ENCODE results near the gene TNFRSF11A. TPM values are rescaled to one million over a fixed set of nuclear protein-coding genes. Genes with fewer than 3 reads are reported as not detected.

The TNFRSF11A gene
- total RNA-seq, 1 experiment from 2014 or later: 3.2 TPM

GRCh38 chr18:62327977-62328376 is 2.9 kb downstream of the TNFRSF11A start (continued):
- TF ChIP-seq, protein P1, sequence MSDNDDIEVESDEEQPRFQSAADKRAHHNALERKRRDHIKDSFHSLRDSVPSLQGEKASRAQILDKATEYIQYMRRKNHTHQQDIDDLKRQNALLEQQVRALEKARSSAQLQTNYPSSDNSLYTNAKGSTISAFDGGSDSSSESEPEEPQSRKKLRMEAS (IDR thresholded peaks at IDR 0.05): no peak
- TF ChIP-seq POLR2AphosphoS5 (IDR thresholded peaks at IDR 0.05; ENCODE audit: low read depth, low read length) (no peak), FOSL1 (IDR thresholded peaks at IDR 0.05; ENCODE audit: low read depth) (no peak)
- TF ChIP-seq, protein P2, sequence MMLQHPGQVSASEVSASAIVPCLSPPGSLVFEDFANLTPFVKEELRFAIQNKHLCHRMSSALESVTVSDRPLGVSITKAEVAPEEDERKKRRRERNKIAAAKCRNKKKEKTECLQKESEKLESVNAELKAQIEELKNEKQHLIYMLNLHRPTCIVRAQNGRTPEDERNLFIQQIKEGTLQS (IDR thresholded peaks at IDR 0.05): no peak

DNA sequence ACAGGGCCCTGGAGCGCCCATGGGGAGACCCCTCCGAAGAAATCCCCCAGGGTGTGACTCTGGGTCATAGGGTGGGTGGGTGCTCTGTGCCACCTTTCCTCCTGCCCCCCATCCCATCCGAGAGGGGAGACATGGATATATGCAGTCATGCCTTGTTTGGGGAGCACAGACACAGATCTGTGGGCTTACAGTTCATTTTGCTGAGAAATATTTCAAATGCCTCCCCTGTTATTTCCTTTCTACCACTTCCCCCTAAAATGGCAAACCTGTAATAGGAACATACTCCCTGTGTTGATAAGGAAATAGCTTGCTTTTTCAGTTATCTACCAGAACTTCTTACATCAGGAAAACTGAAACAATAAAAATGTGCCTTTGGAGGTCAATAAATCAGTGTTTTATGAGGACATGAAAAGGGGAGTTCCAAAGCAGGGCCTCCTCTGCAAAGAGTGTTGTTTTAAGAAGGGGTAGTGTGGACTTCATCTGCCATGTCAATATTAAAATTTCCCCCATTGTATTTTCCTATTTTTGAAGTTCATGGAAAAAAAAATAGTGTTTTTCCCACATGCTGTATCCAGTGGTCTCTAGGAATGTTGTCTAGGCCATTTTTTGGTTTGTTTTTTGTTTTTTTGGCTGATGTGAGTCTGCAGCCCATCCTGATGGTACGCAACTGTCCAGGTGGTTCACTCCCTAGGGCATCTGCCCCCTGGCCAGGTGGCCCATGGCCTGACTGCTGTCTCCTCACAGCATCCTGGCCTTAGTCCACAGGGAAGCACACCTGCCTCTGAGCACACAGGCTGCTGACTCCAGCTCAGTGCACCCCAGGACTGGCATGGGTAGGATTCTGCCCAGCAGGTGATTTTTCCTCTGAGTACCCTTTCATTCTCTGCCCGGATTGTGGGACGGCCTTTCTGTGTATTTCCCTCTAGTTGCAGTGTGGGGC is 3.7 kb downstream of the TNFRSF11A start:
- RAD21 ChIA-PET (ENCODE audit: low non-redundant PET in 1 of 2, low total read pairs in 2 of 2, uncharacterized antibody in 2 of 2, unreplicated experiment in 2 of 2): no interaction called here
- H3K9ac ChIP-seq (ENCODE audit: low read length): no peak overlapping the region

More for the DNA sequence above, 3.7 kb downstream of the TNFRSF11A start:
- no peaks in the 10 kb centered on the region for H3K36me3 ChIP-seq (ENCODE audit: control insufficient read depth in 1 of 2, insufficient read depth in 2 of 2, low read length in 2 of 2)
- DNase-seq (ENCODE audit: low read depth, low spot score) (no peak), ATAC-seq (no peak)
- ChIA-PET POLR2A (no interaction called here), CTCF (no interaction called here)
- no peaks in the 10 kb centered on the region for H4K20me1 ChIP-seq (ENCODE audit: insufficient read depth)
- H2AFZ ChIP-seq (ENCODE audit: low read depth, low read length, poor library complexity, severe bottlenecking): no peak overlapping the region
- no peak overlapping the region for H3K4me3 ChIP-seq (replicated peaks in 1 of 2; ENCODE audit: low read depth in 1 of 2, low read length in 2 of 2)
- TF ChIP-seq ZNF274 (IDR thresholded peaks at IDR 0.05; ENCODE audit: low read depth, low read length) (no peak), FOSL1 (IDR thresholded peaks at IDR 0.05; ENCODE audit: low read depth) (no peak), POLR2AphosphoS5 (IDR thresholded peaks at IDR 0.05; ENCODE audit: low read depth, low read length) (no peak), CEBPB (IDR thresholded peaks at IDR 0.05; ENCODE audit: low read depth) (no peak), EZH2phosphoT487 (IDR thresholded peaks at IDR 0.05; ENCODE audit: borderline replicate concordance) (no peak), TCF7L2 (IDR thresholded peaks at IDR 0.05; ENCODE audit: borderline replicate concordance, extremely low read depth, insufficient read depth, insufficient read length) (no peak), RAD21 (IDR thresholded peaks at IDR 0.05; ENCODE audit: low read depth) (no peak), SP1 (IDR thresholded peaks at IDR 0.05; ENCODE audit: low read depth) (no peak), ELF1 (IDR thresholded peaks at IDR 0.05; ENCODE audit: borderline replicate concordance, low read depth) (no peak), JUND (IDR thresholded peaks at IDR 0.05) (no peak), CBX3 (IDR thresholded peaks at IDR 0.05; ENCODE audit: low read depth) (no peak), ZBTB33 (IDR thresholded peaks at IDR 0.05; ENCODE audit: extremely low read depth, insufficient replicate concordance, low read length) (no peak), EGR1 (IDR thresholded peaks at IDR 0.05; ENCODE audit: low read depth) (no peak)
- TF ChIP-seq, protein P2 (IDR thresholded peaks at IDR 0.05): no peak
- TF ChIP-seq, protein P1 (IDR thresholded peaks at IDR 0.05): no peak
- no peaks in the 10 kb centered on the region for H3K9me3 ChIP-seq (ENCODE audit: control insufficient read depth in 1 of 2, insufficient read depth in 1 of 2, low read depth in 1 of 2, low read length in 2 of 2)
- no TSS peak for BruUV-seq (replicated peaks)
- H3K4me2 ChIP-seq (ENCODE audit: low read length): no peak overlapping the region
- no peaks in the 10 kb centered on the region for H3K79me2 ChIP-seq (ENCODE audit: insufficient read depth, low read length)
- peaks cover 5 to 12% of the 10 kb centered on the region in 2 experiments; a peak in 2 of 4 replicates for H3K4me1 ChIP-seq (ENCODE audit: control insufficient read depth in 1 of 2, insufficient read depth in 2 of 2, low read length in 2 of 2)
- peaks cover 24% of the 10 kb centered on the region; the same call in 1 of the 2 replicates for H3K27me3 ChIP-seq (ENCODE audit: insufficient read depth, low read length)
- intact Hi-C loops (cut with micrococcal nuclease): no loop called here
- no peaks in the 10 kb centered on the region for H3K9me2 ChIP-seq (ENCODE audit: insufficient read depth)
- H3K27ac ChIP-seq (ENCODE audit: low read depth, low read length): no peak overlapping the region

Data from HCT116 (cell line).